NCI-H345 (cell line): ENCODE results near the gene EPGN.

Experiments used
- DNase-seq: peaks from one replicate; lab custom pipeline; 2025; lab: John Stamatoyannopoulos, UW

EPGN gene

GRCh38 chr4:74309223-74309622, 953 bp downstream of the EPGN start:
- DNase-seq: no peak

- DNase-seq: peak; percentile 38
Measured at GRCh38 chr4:74311696-74312313, 3.5 kb downstream of the EPGN start.

DNA sequence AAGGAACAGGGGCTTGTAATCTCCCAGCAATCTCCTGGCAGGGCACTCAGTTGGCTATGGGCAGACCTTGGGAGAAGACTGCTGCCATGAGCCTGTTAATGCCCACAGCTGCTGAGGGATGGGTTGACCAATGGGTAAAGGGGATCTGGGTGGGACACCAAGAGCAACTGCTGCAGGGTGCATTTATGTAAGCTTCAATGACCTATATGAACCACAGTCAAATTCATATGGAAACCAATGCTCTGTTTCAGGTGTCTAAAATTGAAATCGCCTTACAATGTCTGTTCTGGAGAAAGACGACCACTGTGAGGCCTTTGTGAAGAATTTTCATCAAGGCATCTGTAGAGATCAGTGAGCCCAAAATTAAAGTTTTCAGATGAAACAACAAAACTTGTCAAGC, 6.1 kb downstream of the EPGN start:
- no peak for DNase-seq

GRCh38 chr4:74314944-74315343, 6.7 kb downstream of the EPGN start:
- no peak for DNase-seq

GRCh38 chr4:74315376-74315775, 7.1 kb downstream of the EPGN start:
- no peak for DNase-seq

- no peak for DNase-seq
Measured at GRCh38 chr4:74316397-74316796, 8.1 kb downstream of the EPGN start.

- DNase-seq: no peak
Measured at GRCh38 chr4:74317616-74318246, 9.5 kb downstream of the EPGN start.

- DNase-seq: no peak
Measured at GRCh38 chr4:74318276-74318675, 10.0 kb downstream of the EPGN start.

GRCh38 chr4:74319470-74319869, 11.2 kb downstream of the EPGN start:
- no peak for DNase-seq

GRCh38 chr4:74320559-74321118, 12.4 kb downstream of the EPGN start:
- DNase-seq: peak; percentile 6

GRCh38 chr4:74322301-74322700, 14.0 kb downstream of the EPGN start:
- no peak for DNase-seq

DNA sequence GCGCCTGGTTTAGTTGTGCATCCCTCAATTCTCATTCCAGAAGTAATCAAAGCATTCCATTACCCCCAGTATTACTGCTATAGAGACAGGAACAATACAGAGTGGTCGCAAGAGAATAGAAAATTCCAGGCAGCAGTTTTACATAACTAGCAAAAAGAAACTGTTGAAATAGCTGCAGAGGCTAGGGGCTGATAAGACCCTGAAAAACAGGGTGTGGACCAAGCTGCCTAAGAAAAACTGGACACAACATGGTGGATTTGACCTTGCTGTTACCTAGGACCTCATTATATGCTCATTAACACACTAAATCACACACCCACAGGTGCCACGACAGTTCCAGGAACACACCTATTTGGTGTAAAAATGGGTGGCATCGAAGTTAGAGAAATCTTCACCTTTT, 15.4 kb downstream of the EPGN start:
- DNase-seq: no peak

DNA sequence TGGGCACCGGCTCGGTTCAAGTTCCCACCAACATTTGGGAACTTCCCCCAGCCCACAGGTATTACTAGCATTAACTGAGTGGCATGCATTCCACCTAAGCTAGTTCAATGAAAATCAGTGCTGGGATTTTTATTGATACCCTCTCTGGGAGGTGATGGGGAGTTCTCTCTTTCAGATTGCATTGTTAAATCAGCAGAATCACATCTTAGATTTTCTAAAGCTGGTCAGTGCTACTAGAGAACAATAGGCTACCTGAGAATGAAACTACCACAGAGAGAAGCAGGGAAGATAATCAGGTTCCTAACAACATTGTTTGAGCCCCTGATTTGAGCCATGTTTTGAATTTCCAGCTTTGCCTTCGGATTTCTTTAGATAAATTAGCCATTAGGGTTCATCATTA, 16.0 kb downstream of the EPGN start:
- no peak for DNase-seq

GRCh38 chr4:74325886-74326285, 17.6 kb downstream of the EPGN start:
- DNase-seq: no peak

GRCh38 chr4:74327762-74328161, 19.5 kb downstream of the EPGN start:
- DNase-seq: no peak

DNA sequence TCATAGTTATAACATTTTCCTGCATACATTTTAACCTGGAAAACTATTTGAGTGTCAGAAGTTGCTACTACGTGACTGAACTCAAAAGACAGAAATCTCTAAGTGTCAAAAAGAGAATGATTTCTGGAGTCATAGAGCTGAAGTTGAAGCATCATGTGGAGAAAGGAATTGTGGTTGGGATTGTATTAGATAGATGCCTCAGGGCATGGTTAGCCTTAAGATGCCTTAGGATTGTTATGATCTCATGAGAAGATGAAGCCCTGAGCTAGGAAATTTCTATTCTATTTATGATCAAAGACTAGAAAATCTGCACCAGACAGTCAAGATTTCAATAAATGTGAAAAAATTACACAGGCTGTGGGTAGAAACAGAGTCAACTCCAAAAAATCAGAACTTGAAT, 20.2 kb downstream of the EPGN start:
- no peak for DNase-seq

DNA sequence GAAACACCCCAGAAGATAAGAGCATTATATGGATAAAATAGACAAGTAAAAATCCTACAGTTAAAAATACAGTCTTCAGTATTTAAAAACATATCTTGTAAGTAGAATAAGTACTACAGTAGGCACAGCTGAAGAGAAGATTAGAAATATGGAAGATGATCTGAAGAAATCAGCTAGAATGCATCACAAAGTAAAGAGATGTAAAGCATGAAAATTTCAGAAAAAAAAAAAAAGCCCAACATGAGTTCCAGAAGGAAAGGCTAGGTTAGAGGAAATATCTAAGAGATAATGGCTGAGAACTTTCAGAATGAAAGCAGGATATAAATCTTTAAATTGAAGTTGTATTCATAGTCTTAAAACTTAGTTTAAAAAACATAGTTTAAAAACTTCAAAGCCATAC, 21.0 kb downstream of the EPGN start:
- DNase-seq: no peak

GRCh38 chr4:74330295-74330750, 22.1 kb downstream of the EPGN start:
- DNase-seq: no peak

GRCh38 chr4:74331252-74331651, 23.0 kb downstream of the EPGN start:
- DNase-seq: no peak

DNA sequence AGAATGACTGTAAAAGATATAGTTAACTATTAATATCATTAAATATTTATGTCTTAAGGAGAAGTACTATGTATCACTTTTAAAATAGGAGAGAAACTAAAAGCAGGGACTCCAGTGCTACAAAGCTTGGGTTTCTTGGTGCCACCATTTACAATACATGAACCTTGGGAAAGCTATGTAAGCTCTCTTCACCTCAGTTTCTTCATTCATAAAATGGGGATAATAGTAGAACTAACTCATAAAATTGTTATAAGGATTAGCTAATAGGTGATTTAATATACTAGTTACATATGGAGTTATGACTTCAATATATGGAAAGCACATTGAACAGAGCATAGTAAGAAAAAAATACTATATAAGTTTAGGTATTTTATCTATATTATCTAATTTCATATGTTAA, 23.7 kb downstream of the EPGN start:
- no peak for DNase-seq

- no peak for DNase-seq
Measured at GRCh38 chr4:74334636-74335035, 26.4 kb downstream of the EPGN start.

DNA sequence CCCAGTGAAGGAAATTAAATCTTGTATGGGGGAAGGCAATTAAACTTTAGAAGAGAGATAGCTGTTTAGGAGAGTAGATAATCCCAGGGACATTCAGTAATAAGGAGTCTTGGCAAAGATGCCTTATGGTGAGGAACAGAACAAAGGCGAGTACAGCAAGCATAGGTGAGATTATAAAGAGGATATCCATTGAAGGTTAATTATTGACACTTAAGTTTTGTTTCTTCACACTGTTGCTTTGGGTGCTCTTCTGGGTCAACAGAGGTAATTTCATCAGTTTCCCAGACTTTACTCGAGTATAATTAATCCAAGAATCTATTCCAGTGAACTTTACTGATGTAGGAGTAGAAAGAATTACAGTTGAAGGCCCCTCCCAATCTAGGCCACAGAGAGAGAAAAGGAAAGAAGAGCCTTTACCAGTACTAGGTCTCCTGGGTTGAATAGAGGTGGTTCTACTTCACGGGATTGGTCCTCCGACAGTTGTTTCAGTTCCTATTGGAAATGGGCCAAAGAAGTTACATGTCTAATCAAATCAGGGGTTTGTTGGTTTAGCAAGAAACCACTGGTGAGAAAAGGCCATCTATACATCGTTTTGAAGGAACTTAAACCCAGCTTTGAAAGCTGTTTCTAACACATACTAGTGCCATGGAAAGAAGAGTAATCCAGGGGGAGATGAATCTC, 27.2 kb downstream of the EPGN start:
- no peak for DNase-seq

DNA sequence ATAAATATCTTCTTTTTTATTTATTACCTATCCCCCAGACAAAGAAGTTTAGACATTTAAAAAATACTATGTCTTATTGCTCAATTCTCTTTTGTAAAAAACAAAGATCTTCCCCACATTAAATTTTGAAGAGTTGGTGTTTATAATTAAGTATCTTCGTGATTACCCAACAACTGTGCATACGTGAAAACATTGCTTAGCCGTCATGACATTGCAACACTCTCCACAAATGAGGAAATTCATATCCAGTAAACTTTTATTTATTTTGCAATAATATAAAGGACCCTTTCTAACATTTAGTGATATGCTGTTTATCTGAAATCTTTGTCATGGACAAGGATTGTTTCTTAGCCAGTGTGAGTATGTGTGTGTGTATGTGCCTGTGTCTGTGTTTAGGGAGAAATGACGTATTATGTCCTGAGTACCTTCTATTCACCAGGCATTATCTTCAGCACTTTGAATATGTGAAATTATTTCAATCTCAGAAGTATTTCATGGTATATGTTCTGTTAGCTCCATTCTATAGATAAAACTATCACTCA, 30.6 kb downstream of the EPGN start:
- no peak for DNase-seq
